Diencephalon (tissue), 1 donor: ENCODE results near the gene SCYGR1. TPM values are rescaled to one million over a fixed set of nuclear protein-coding genes. Genes with fewer than 3 reads are reported as not detected.

Source experiments
- total RNA-seq: library from RNA; depleted of rRNA; stranded (reverse); fragments of >200 nt; gene quantifications from one replicate; pipeline ENCODE4 v1.2.3, GENCODE V29; 2014

The SCYGR1 gene, protein sequence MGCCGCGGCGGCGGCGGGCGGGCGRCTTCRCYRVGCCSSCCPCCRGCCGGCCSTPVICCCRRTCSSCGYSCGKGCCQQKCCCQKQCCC
- not detected for total RNA-seq

DNA sequence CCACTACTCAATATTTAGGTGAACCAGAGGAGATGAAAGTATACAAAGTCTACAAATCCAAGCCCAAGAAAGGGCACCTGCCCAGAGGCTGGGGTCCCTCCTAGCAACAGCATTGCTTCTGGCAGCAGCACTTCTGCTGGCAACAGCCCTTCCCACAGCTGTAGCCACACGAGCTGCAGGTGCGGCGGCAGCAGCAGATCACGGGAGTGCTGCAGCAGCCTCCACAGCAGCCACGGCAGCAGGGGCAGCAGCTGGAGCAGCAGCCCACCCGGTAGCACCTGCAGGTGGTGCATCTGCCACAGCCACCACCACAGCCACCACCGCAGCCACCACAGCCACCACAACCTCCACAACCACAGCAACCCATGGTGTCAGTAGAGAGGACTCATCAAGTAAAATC is at the start of gene SCYGR1:
TSS of gene SCYGR1 (minus strand) at position 367 of the 400 bp plus-strand sequence. CDS start at position 367, 0 bp downstream.

DNA sequence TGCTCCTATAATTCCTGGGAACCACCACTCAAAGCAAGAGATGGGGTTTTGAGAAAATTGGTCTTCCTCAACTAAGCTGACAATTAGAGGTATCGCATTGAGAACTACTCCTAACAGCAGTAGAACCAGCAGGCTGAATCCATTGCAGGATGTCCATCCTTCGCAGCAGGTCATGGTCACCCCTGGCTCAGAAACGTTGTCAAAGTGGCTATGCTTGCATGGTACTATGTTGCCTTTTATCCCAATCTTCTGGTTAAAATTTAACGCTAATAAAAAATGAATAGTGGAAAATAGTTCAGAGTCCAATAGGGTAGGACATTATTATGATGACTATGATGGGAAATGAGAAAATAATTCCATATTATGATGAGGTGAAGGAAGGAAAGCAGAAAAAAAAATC is 8.7 kb downstream of the SCYGR1 start, which contains the start of gene TM4SF20:
TSS of gene TM4SF20 (minus strand) at position 212 of the 400 bp plus-strand sequence. CDS start at position 174, 38 bp downstream.

Other genes starting within 250 kb of the SCYGR1 start
- 2.1 TPM for gene COL4A4, start 223.7 kb downstream of the SCYGR1 start, total RNA-seq
- 1.8 TPM for gene COL4A3, start 223.3 kb downstream of the SCYGR1 start, total RNA-seq
- 115 TPM for gene MFF, start 62.7 kb downstream of the SCYGR1 start, total RNA-seq
- gene TM4SF20, start 8.6 kb downstream of the SCYGR1 start, total RNA-seq = not detected
- 76.4 TPM for gene AGFG1, start 84.2 kb upstream of the SCYGR1 start, total RNA-seq
- gene SCYGR2, start 210.9 kb upstream of the SCYGR1 start, total RNA-seq = not detected
- not detected for gene SCYGR3, start 226.9 kb upstream of the SCYGR1 start, total RNA-seq
- not detected for gene SCYGR4, start 229.5 kb upstream of the SCYGR1 start, total RNA-seq